ENCODE measurements around the gene SULT1E1. TPM values are rescaled to one million over a fixed set of nuclear protein-coding genes. Genes with fewer than 3 reads are reported as not detected.

Gene SULT1E1
- total RNA-seq, 1 experiment from 2014 or later, result not detected

GRCh38 chr4:69813628-69814027, 46.3 kb downstream of the SULT1E1 start (continued):
- no peak for TF ChIP-seq IRF2 (CRISPR knock-in tag; IDR thresholded peaks at IDR 0.05; ENCODE audit: borderline replicate concordance, low read depth)
- no peak for TF ChIP-seq OVOL2 (CRISPR knock-in tag; IDR thresholded peaks at IDR 0.05; ENCODE audit: borderline replicate concordance)
- no peak for TF ChIP-seq GTF2I (CRISPR knock-in tag; conservative IDR thresholded peaks at IDR 0.05)

- peaks cover 5% of the 10 kb centered on the region for H3K4me1 Mint-ChIP-seq
- H3K27me3 Mint-ChIP-seq (ENCODE audit: low read depth), result no peaks in the 10 kb centered on the region
- no peak for ATAC-seq
- ChIA-PET CTCF (no interaction called here), POLR2A (no interaction called here)
- H3K36me3 Mint-ChIP-seq, result peaks cover 12% of the 10 kb centered on the region
- DNase-seq (ENCODE audit: low spot score), result no peak
- no peak for TF ChIP-seq ZNF121 (CRISPR knock-in tag; IDR thresholded peaks at IDR 0.05)
- no peak for TF ChIP-seq AFF4 (CRISPR knock-in tag; IDR thresholded peaks at IDR 0.05; ENCODE audit: borderline replicate concordance)
- TF ChIP-seq ZNF263 (CRISPR knock-in tag; IDR thresholded peaks at IDR 0.05; ENCODE audit: low read depth), result no peak
- TF ChIP-seq TP53 (CRISPR knock-in tag; IDR thresholded peaks at IDR 0.05), result no peak
- TF ChIP-seq ZBTB43 (CRISPR knock-in tag; IDR thresholded peaks at IDR 0.05), result no peak
- TF ChIP-seq ZNF425 (CRISPR knock-in tag; conservative IDR thresholded peaks at IDR 0.05), result no peak
- TF ChIP-seq ZSCAN18 (CRISPR knock-in tag; IDR thresholded peaks at IDR 0.05), result no peak
- no peak for TF ChIP-seq TEAD4 (CRISPR knock-in tag; IDR thresholded peaks at IDR 0.05)
- no peak for TF ChIP-seq GTF2I (CRISPR knock-in tag; conservative IDR thresholded peaks at IDR 0.05)
- no peak for TF ChIP-seq RORB (CRISPR knock-in tag; IDR thresholded peaks at IDR 0.05)
- TF ChIP-seq PREB (CRISPR knock-in tag; IDR thresholded peaks at IDR 0.05; ENCODE audit: borderline replicate concordance), result no peak
- TF ChIP-seq MXD4 (CRISPR knock-in tag; IDR thresholded peaks at IDR 0.05; ENCODE audit: borderline replicate concordance), result no peak
- no peak for TF ChIP-seq KAT7 (CRISPR knock-in tag; IDR thresholded peaks at IDR 0.05; ENCODE audit: borderline replicate concordance)
- TF ChIP-seq FOXJ3 (CRISPR knock-in tag; IDR thresholded peaks at IDR 0.05; ENCODE audit: borderline replicate concordance), result no peak
- peaks cover 23% of the 10 kb centered on the region for H3K9me3 Mint-ChIP-seq
- no peak overlapping the region for H3K4me3 Mint-ChIP-seq
- H3K27ac Mint-ChIP-seq, result no peak overlapping the region
Measured at GRCh38 chr4:69811166-69811565, 48.8 kb downstream of the SULT1E1 start.
